Left ventricle myocardium inferior (tissue), 1 donor: Measurements from ENCODE around the gene GBF1. TPM values are rescaled to one million over a fixed set of nuclear protein-coding genes. Genes with fewer than 3 reads are reported as not detected.

Experiments used
- DNase-seq: peaks from one replicate; pipeline ENCODE4 v3.0.0-alpha.2; 2020
- H3K27ac ChIP-seq: fragments of 200-600 bp; replicated peaks from 2 replicates; pipeline ENCODE4 v1.8.0; 2021
- H3K27me3 ChIP-seq: fragments of 200-600 bp; 2 replicates; pipeline ENCODE4 v1.8.0; 2021; ENCODE audit warnings: low read depth
- H3K36me3 ChIP-seq: fragments of 200-600 bp; 2 replicates; pipeline ENCODE4 v1.8.0; 2021
- H3K4me1 ChIP-seq: fragments of 200-600 bp; 2 replicates; pipeline ENCODE4 v1.8.0; 2021
- H3K4me3 ChIP-seq: fragments of 200-600 bp; 2 replicates; pipeline ENCODE4 v1.8.0; 2021; ENCODE audit warnings: mild to moderate bottlenecking, moderate library complexity
- H3K9me3 ChIP-seq: fragments of 200-600 bp; replicated peaks from 2 replicates; pipeline ENCODE4 v1.8.0; 2021
- intact Hi-C: fragments of 100-400 bp; cut with micrococcal nuclease; formaldehyde crosslinking; loops from one replicate; pipeline ENCODE4 v1.11.0; 2022
- total RNA-seq: library from RNA; stranded (reverse); fragmentation: NEBNext Ultra II Directional; extraction: Animal tissue kit (Norgen Biotek cat#: 25700); gene quantifications from one replicate; pipeline ENCODE4 v1.2.1, GENCODE V29; 2021
- TF ChIP-seq, protein P1 (sequence below): fragments of 200-600 bp; IDR thresholded peaks from 2 replicates; pipeline ENCODE4 v1.8.0; 2021; ENCODE audit warnings: antibody characterized with exemption, mild to moderate bottlenecking, borderline replicate concordance
- donor health status: DM: no; HTN: yes; CAD: no; lungs with severe emphysema.

GBF1 gene
- total RNA-seq, 1 donor from 2014 or later: 43.2 TPM

DNA sequence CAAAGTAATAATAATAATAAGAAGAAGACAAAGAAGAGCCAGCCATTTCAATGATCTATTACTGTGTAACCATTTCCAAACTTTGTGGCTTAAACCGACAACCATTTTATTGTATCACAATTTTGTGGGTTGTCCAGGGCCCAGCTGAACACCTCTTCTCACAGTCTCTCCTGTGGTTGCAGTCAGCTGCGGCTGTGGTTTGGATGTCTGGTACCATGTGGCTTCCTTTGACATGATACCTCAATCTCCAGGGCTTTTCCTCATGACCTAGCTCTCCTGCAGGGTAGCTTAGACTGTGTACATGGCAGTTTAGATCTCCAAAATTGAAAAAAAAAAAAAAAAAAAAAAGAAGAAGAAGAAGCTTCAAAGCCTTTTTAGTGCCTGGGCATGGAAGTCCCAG, 77.6 kb downstream of the GBF1 start:
- no peak for DNase-seq
- peaks cover 9% of the 10 kb centered on the region for H3K36me3 ChIP-seq
- H3K27ac ChIP-seq: no peak overlapping the region
- TF ChIP-seq, protein P1, sequence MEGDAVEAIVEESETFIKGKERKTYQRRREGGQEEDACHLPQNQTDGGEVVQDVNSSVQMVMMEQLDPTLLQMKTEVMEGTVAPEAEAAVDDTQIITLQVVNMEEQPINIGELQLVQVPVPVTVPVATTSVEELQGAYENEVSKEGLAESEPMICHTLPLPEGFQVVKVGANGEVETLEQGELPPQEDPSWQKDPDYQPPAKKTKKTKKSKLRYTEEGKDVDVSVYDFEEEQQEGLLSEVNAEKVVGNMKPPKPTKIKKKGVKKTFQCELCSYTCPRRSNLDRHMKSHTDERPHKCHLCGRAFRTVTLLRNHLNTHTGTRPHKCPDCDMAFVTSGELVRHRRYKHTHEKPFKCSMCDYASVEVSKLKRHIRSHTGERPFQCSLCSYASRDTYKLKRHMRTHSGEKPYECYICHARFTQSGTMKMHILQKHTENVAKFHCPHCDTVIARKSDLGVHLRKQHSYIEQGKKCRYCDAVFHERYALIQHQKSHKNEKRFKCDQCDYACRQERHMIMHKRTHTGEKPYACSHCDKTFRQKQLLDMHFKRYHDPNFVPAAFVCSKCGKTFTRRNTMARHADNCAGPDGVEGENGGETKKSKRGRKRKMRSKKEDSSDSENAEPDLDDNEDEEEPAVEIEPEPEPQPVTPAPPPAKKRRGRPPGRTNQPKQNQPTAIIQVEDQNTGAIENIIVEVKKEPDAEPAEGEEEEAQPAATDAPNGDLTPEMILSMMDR: no peak
- H3K4me1 ChIP-seq: peaks cover 34% of the 10 kb centered on the region
- no peaks in the 10 kb centered on the region for H3K9me3 ChIP-seq
- no peak overlapping the region for H3K4me3 ChIP-seq
- no peaks in the 10 kb centered on the region for H3K27me3 ChIP-seq
- intact Hi-C loops: no loop called here

GRCh38 chr10:102324061-102324460, 78.7 kb downstream of the GBF1 start:
- H3K27ac ChIP-seq: no peak overlapping the region
- H3K4me3 ChIP-seq: no peak overlapping the region
- intact Hi-C loops: no loop called here
- DNase-seq: no peak
- TF ChIP-seq, protein P1: no peak
- no peaks in the 10 kb centered on the region for H3K27me3 ChIP-seq
- peaks cover 9% of the 10 kb centered on the region for H3K36me3 ChIP-seq
- H3K9me3 ChIP-seq: no peaks in the 10 kb centered on the region
- H3K4me1 ChIP-seq: peaks cover 45% of the 10 kb centered on the region

GRCh38 chr10:102326031-102326430, 80.7 kb downstream of the GBF1 start:
- peaks cover 57% of the 10 kb centered on the region for H3K4me1 ChIP-seq
- H3K4me3 ChIP-seq: no peak overlapping the region
- H3K9me3 ChIP-seq: no peaks in the 10 kb centered on the region
- no peak for DNase-seq
- peaks cover 9% of the 10 kb centered on the region for H3K36me3 ChIP-seq
- no peaks in the 10 kb centered on the region for H3K27me3 ChIP-seq
- H3K27ac ChIP-seq: no peak overlapping the region
- TF ChIP-seq, protein P1: no peak
- intact Hi-C loops: no loop called here

DNA sequence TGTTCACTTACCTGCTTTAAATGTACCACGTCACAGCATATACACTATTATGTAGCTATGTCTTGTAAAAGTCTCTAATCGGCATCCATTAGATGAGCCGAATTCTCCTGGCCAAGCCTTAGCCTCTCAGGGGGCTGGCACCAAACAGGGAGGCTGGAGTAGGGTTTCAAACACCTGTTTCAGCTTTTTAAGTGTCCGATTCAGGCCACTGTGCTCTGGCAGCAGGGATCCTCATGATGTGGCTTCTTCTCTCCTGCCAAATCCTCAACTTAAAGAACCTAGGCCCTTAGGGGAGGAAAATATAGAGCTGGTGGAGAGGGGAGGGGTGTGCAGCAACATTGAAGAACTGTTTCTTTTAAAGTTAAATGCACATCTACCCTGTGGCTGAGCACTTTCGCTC, 81.7 kb downstream of the GBF1 start:
- peaks cover 4% of the 10 kb centered on the region for H3K36me3 ChIP-seq
- H3K4me1 ChIP-seq: peaks cover 63% of the 10 kb centered on the region
- no peak for DNase-seq
- intact Hi-C loops: no loop called here
- H3K4me3 ChIP-seq: no peak overlapping the region
- TF ChIP-seq, protein P1: no peak
- no peaks in the 10 kb centered on the region for H3K27me3 ChIP-seq
- H3K27ac ChIP-seq: no peak overlapping the region
- H3K9me3 ChIP-seq: no peaks in the 10 kb centered on the region

GRCh38 chr10:102327641-102328040, 82.3 kb downstream of the GBF1 start:
- Histone ChIP-seq H3K36me3 (peaks cover 3% of the 10 kb centered on the region), H3K4me1 (peaks cover 69% of the 10 kb centered on the region), H3K9me3 (no peaks in the 10 kb centered on the region), H3K4me3 (no peak overlapping the region), H3K27ac (peak overlapping the region; percentile 28), H3K27me3 (no peaks in the 10 kb centered on the region)
- TF ChIP-seq, protein P1: no peak
- DNase-seq: no peak
- intact Hi-C loops: no loop called here

DNA sequence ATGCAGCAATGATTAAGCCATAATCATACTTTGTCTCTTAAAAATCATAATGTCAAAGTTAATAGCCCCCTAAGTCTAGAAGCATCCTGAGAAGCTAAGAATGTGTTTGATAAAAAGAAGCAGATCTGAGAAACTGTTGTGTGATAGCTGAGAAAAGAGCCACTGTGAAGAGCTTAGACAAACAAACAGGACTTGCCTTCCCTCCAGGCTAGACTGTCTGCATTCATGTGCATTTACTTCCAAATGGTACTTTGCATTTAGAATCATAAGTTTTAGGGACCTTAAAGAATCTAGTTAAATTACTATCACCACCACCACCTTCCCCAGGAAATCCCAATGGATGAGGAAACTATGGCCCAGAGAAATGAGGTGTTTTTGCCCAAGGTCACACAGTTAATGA, 87.4 kb downstream of the GBF1 start:
- TF ChIP-seq, protein P1: no peak
- H3K27me3 ChIP-seq: no peaks in the 10 kb centered on the region
- H3K27ac ChIP-seq: peak overlapping the region; percentile 86
- peaks cover 7% of the 10 kb centered on the region for H3K36me3 ChIP-seq
- H3K9me3 ChIP-seq: no peaks in the 10 kb centered on the region
- intact Hi-C loops: no loop called here
- no peak for DNase-seq
- H3K4me1 ChIP-seq: peaks cover 83% of the 10 kb centered on the region
- no peak overlapping the region for H3K4me3 ChIP-seq
